ENCODE results near the gene SBF2.

DNA sequence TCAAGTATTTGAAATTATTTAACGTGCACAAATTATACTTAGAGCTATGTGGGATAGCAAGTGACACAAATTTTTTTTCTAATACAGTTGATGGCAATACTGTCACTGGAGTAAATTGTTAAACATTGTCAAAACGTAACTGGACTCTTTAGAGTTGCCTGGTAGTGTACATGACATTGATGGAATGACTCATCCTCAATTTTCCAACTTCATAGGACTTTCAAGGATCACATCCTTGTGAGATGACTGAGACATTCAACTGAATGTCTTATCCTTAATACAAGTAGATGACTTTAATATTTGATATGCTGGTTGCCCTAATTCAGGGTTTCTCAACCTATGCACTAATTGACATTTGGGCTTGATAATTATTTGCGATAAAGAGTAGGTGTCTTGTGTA lies 320.1 kb downstream of the SBF2 start:
- TF ChIP-seq CTCF (optimal IDR thresholded peaks at IDR 0.05 in 1 of 3, IDR thresholded peaks at IDR 0.05 in 1 of 3, conservative IDR thresholded peaks at IDR 0.05 in 1 of 3; ENCODE audit: extremely low read depth in 1 of 3, insufficient read depth in 2 of 3, low read length in 3 of 3) (no peak), EZH2 (IDR thresholded peaks at IDR 0.05; ENCODE audit: low read length) (no peak)

Measured in keratinocyte (primary cell).